GM10847 (cell line): ENCODE measurements around the gene IL16.

Source experiments
- POLR2A ChIP-seq: IDR thresholded peaks from 2 replicates; pipeline ENCODE4 v1.6.1; 2011; ENCODE audit not compliant: insufficient read length; ENCODE audit errors: extremely low read depth

Gene IL16

GRCh38 chr15:81221449-81221848, 24.8 kb downstream of the IL16 start:
- no peak for TF ChIP-seq POLR2A

- no peak for TF ChIP-seq POLR2A
These were observed 25.3 kb downstream of the IL16 start for GRCh38 chr15:81222007-81222406.

GRCh38 chr15:81223346-81223971, 26.8 kb downstream of the IL16 start:
- TF ChIP-seq POLR2A, result no peak

GRCh38 chr15:81224232-81224631, 27.6 kb downstream of the IL16 start:
- TF ChIP-seq POLR2A, result no peak

- no peak for TF ChIP-seq POLR2A
These were observed 28.5 kb downstream of the IL16 start for GRCh38 chr15:81225161-81225671.

GRCh38 chr15:81227716-81228115, 31.0 kb downstream of the IL16 start:
- TF ChIP-seq POLR2A, result no peak

- TF ChIP-seq POLR2A, result no peak
These were observed 32.9 kb downstream of the IL16 start for GRCh38 chr15:81229586-81229985.

- TF ChIP-seq POLR2A, result no peak
These were observed 38.8 kb downstream of the IL16 start for GRCh38 chr15:81235276-81236123.

- TF ChIP-seq POLR2A, result no peak
These were observed 42.5 kb downstream of the IL16 start for GRCh38 chr15:81239190-81239589.

- no peak for TF ChIP-seq POLR2A
These were observed 46.1 kb downstream of the IL16 start for GRCh38 chr15:81242778-81243177.

- no peak for TF ChIP-seq POLR2A
These were observed 47.6 kb downstream of the IL16 start for GRCh38 chr15:81244306-81244705.

GRCh38 chr15:81253846-81254245, 57.2 kb downstream of the IL16 start:
- TF ChIP-seq POLR2A, result no peak

- no peak for TF ChIP-seq POLR2A
These were observed 57.7 kb downstream of the IL16 start for GRCh38 chr15:81254277-81254915.

- no peak for TF ChIP-seq POLR2A
These were observed 58.2 kb downstream of the IL16 start for GRCh38 chr15:81254916-81255290.

- TF ChIP-seq POLR2A, result no peak
These were observed 58.8 kb downstream of the IL16 start for GRCh38 chr15:81255315-81255957.
